ENCODE measurements around the gene ADAMTS2. TPM values are rescaled to one million over a fixed set of nuclear protein-coding genes. Genes with fewer than 3 reads are reported as not detected.

The ADAMTS2 gene
- total and polyA plus RNA-seq, 2 experiments from 2014 or later, result 1.6 to 8.1 TPM

GRCh38 chr5:179298181-179298993 lies 46.9 kb downstream of the ADAMTS2 start:
- Histone ChIP-seq H3K9me2 (ENCODE audit: insufficient read depth) (no peaks in the 10 kb centered on the region), H3K4me2 (no peak overlapping the region), H3K36me3 (ENCODE audit: insufficient read depth) (no peaks in the 10 kb centered on the region), H3F3A (replicated peaks; ENCODE audit: low read depth) (no peaks in the 10 kb centered on the region), H3K4me1 (ENCODE audit: insufficient read depth) (no peaks in the 10 kb centered on the region), H2AFZ (no peak overlapping the region), H3K79me2 (replicated peaks; ENCODE audit: insufficient read depth) (no peaks in the 10 kb centered on the region), H3K27ac (ENCODE audit: low read depth) (no peak overlapping the region), H4K20me1 (replicated peaks; ENCODE audit: insufficient read depth) (no peaks in the 10 kb centered on the region), H3K4me3 (no peak overlapping the region), H3K27me3 (ENCODE audit: insufficient read depth) (no peaks in the 10 kb centered on the region)
- no peak for DNase-seq (ENCODE audit: low spot score)
- Mint-ChIP-seq H3K4me3 (no peak overlapping the region), H3K27me3 (ENCODE audit: insufficient read depth, low read depth, poor library complexity) (peaks cover 10% of the 10 kb centered on the region), H3K9me3 (peaks cover 15% of the 10 kb centered on the region), H3K27ac (no peak overlapping the region), H3K36me3 (ENCODE audit: low read depth) (peaks cover 3% of the 10 kb centered on the region; the same call in 1 of the 3 replicates), H3K4me1 (peaks cover 4% of the 10 kb centered on the region; the same call in 2 of the 3 replicates)
- no peak for ATAC-seq
- TF ChIP-seq ZNF114 (CRISPR knock-in tag; IDR thresholded peaks at IDR 0.05), result no peak
- TF ChIP-seq, protein P1, sequence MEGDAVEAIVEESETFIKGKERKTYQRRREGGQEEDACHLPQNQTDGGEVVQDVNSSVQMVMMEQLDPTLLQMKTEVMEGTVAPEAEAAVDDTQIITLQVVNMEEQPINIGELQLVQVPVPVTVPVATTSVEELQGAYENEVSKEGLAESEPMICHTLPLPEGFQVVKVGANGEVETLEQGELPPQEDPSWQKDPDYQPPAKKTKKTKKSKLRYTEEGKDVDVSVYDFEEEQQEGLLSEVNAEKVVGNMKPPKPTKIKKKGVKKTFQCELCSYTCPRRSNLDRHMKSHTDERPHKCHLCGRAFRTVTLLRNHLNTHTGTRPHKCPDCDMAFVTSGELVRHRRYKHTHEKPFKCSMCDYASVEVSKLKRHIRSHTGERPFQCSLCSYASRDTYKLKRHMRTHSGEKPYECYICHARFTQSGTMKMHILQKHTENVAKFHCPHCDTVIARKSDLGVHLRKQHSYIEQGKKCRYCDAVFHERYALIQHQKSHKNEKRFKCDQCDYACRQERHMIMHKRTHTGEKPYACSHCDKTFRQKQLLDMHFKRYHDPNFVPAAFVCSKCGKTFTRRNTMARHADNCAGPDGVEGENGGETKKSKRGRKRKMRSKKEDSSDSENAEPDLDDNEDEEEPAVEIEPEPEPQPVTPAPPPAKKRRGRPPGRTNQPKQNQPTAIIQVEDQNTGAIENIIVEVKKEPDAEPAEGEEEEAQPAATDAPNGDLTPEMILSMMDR (conservative IDR thresholded peaks at IDR 0.05; ENCODE audit: low read depth in 2 of 2), result no peak
- no peak for TF ChIP-seq ZNF462 (CRISPR knock-in tag; IDR thresholded peaks at IDR 0.05)
- TF ChIP-seq ZNF331 (CRISPR knock-in tag; IDR thresholded peaks at IDR 0.05; ENCODE audit: low read depth), result no peak
- no peak for TF ChIP-seq EZH2phosphoT487 (IDR thresholded peaks at IDR 0.05; ENCODE audit: unreplicated experiment)
- no peak for TF ChIP-seq POLR2AphosphoS5 (IDR thresholded peaks at IDR 0.05; ENCODE audit: low read depth)

Data from GM23338 (cell line).